HG03097 (cell line): ENCODE measurements around the gene SLC9A3.

Source experiments
- ATAC-seq: cut with Tn5 transposase; IDR thresholded peaks from one replicate; pipeline ENCODE4 v1.9.1; 2021; ENCODE audit not compliant: unreplicated experiment, low FRiP score

Gene SLC9A3

DNA sequence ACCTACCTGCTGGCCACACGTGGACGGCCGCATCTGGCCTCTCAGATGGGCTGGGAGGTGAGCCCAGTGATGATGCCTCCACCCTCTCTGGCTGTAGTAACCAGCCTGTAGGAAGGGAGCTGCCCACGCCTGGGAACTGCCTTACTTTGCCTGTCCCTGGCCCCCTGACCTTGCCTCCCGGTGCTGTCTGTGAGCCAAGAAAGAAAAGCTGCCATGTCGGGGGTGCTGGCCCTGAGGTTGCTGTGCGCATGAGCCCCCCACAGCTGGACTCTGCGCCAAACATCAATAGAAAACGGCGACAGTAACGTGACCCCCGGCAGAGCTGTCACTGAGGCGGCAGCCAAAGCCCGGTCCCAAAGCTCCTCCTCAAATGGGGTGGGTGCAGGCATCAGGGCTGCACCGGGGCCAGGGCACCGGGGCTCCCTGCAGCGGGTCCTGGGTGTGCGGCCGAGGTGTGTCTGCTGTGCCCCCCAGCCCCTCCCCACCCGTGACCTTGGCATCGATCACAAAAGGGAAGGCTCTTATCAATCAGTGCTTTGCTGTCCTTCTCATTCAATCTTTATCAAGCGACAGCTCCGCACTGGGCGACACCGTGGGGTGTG lies 15.3 kb upstream of the SLC9A3 start:
- no peak for ATAC-seq

DNA sequence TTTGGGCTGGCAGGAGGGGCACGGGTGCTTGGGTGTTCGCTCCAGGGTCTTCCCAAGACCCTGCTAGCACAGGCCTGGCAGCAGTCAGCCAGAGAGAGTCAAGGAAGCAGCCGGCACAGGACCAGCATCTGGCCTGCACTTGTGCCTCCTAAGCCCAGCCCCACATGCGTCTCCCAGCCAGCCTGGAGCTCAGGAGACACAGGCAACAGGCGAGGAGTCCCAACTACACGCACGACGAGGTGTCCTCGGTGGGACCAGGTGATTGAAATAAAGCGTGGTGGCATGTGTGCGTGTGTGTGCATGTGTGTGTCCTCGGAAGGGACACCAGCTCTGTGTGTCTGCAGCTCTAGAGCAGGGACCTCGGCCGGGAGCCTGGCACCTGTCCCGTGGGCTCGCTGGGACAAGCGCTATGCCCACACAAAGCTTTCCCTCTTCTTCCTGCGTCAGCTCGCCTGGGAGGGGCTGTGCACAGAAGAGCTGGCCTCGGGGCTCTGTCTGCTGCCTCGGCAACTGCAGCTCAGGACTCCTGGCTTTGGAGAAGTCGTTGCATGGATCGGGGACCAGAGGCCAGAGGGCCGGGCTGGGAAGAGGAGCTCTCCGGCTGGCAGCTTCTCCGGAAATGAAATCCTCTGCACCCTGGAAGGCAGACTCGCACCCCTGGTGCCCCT lies 14.7 kb upstream of the SLC9A3 start:
- ATAC-seq, result no peak

DNA sequence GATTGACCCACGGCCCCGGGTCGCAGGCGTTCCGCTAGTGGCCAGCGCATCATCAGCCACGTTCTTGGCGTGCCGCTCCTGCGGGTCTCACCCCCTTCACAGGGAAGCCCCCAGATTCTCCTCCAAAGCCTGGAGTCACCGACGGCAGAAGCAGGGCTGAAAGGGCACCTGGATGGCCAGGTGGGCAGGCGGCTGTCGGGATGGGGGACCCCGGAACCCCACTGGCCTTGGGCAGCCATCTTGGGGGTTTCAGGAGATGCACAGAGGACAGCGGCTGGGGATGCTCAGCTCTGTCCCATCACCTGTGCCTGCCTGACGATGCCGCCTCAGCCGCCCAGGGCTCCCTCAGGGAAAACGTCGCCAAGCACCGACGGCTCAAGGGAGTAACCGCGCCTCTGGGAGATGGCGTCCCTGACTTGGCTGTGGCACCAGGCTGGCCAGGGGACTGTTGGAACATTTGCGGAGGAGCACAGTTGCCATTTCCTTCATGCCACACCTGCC lies 14.1 kb upstream of the SLC9A3 start:
- no peak for ATAC-seq

DNA sequence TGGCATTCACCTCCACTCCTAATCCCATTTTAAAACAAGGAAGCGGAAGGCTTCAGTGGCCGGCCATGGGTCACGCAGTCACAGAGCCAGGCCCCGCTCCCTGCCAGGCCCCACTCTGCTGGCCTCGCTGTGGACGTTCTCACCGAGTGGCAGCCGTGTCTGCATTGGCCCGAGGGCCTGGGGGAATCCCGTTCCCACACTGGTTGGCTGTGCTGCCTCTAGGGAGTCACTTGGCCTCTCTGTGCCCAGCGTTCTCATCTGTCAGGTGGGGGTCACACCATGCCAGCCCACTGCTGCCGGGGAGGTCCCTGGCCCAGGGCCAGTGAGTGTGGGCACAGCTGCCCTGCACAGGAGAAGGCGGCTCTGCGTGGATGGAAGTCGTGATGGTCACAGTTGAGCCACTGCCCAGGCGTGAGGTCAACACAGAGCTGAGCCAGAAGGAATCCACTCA lies 13.4 kb upstream of the SLC9A3 start:
- ATAC-seq, result no peak

DNA sequence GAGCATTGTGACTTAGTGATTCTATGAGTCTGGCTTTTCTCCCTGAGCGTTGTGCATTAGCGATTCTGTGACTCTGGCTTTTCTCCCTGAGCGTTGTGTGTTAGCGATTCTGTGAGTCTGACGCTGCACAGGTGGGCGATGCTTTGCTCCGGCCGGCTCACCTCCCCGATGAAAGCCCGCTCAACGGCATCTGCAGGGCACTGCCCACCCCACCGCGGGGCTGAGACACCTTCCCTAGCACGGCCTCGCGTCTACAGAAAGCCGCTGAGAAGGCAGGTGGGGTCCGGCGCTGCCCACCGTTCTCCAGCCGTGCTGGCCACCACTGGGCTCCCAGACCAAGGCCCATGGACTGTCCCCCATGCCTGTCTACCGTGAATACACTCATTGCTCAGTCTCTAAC lies 12.8 kb upstream of the SLC9A3 start:
- ATAC-seq, result no peak

DNA sequence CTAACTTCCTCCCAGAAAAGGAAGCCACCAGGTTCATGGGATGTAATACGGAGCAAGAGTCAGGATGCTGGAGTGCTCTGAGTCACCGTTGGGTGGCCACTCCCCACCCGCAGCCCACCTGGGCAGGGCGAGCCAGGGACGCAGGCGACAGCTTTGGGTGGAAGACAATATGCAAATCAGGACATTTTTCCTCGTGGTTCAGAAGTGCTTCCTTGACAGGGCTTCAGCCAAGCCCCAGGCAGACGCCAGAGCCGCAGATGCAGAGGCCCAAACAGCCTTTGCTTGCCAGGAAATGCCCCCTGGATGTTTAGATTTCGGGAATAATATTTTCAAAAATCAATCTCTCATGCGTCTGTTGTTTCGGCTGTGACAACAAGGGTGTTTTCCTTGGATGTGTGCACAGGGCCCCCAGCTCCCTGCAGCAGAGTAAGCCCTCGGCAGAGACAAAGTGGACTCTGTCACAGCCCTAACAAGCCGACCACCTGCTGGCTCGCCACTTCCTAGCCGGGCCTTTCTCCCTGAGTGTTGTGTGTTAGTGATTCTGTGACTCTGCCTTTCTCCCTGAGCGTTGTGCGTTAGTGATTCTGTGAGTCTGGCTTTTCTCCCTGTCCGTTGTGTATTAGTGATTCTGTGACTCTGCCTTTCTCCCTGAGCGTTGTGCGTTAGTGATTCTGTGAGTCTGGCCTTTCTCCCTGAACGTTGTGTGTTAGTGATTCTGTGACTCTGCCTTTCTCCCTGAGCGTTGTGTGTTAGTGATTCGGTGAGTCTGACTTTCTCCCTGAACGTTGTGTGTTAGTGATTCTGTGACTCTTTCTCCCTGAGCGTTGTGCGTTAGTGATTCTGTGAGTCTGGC lies 11.8 kb upstream of the SLC9A3 start:
- no peak for ATAC-seq

DNA sequence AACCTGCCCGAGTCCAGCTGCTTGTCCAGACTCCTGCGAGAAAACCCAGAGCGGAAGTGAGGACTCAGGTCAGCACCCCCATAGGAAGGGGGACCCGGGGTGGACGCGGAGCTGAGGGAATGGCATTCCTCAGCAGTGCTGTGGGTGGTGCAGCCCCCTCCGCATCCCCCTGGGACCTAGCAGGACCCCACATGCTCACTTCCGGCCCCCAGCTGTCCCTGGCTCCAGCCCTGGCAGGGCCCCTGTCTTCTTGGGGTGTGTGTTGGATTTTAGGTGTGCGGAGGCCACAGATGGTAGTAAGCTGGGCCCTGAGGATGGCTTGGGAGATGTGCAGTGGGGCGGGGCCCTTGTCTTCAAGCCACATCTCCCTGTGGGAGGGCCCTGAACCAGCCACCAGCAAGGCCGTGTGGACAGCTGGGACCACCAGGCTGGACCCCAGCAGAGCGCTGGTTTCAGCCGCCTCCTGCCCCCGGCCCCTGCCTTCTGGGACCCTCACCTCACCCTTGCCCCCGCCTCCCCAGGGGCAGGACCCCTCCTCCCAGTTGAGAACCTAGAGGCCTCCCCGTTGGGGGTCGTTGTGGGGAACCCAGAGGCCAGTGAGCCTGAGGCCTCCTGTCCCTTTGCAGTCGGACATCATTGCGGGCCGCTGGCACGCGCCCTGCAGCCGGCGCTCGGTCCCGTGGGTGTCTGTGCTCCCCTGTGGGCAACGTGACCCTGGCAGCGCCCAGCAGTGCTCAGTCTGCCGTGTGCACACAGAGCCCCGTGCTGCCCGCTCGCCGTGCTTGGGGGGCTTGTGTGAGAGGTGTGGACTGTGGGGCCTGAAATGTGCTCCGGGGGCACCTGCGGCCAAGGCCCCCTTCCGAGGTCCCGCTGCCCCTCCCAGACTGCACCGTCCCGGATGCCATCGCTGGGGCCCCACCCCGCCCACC lies 10.8 kb upstream of the SLC9A3 start:
- ATAC-seq, result no peak

DNA sequence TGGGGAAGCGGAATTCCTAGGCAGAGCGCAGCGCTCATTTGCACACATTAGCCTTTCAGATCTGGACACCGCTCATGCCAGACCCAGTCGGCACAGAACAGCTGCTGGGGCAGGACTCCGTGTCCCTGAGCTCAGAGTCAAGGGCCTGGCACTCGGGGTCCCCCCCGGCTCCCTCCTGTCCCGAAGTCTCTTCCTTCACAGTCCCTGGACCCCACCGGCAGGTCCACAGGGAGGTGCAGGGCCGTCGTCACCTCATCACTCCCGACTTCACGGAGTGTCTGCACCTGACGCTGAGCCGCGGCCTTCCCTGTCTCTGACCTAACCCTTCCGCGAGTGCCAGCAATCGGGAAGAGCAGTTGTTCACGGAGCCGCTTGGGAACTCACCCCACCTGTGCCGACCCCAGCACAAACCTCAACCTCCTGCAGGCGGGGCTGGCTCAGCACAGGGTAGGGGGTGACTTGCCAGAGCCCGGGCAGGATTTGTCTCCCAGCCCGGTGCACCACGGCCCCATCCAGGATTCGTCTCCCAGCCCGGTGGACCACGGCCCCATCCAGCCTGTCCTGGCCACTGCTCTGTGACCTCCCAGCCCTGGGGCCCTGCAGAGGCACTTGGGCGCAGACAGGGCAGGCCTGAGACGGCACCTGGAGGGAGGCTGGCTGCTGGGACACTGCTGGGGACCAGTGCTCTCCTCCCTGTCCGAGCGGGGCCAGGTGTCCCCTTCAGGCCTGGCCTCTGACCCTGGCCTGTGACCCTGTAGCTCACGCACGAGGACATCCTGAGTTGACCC lies 9.9 kb upstream of the SLC9A3 start:
- ATAC-seq, result no peak

DNA sequence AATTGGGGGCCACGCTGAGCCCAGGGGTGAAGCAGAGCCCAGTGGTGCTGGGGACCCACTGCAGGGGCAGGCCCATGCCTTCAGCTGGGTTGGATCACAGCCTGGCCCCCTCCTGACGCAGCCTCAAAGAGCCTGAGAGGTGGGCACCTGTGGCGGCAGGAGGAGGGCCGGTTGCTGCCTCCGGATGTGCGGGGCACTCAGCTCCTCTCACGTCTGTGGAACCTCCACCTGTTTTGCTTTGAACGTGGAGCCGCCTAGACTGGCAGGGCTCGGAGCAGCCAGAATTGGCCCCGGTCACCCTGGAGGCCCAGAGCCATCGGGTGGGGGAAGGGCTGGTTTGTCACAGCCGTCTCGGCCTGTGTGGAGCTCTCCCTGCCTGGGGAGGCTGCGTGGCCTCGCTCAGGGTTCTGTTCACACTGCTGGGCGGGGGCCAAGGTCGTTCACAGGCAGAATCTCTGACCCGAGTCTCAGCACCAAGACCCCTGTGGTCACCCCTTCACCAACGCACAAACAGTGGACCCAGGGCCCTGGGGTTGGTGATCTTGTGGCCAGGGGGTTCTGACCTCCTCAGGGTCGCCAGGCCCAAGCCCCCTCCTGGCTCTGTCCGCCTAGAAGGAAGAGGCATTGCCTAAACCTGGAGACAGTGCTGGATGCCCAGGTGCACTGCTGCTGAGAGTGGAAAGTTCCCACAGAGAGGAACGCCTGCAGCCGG lies 9.2 kb upstream of the SLC9A3 start:
- ATAC-seq, result no peak

DNA sequence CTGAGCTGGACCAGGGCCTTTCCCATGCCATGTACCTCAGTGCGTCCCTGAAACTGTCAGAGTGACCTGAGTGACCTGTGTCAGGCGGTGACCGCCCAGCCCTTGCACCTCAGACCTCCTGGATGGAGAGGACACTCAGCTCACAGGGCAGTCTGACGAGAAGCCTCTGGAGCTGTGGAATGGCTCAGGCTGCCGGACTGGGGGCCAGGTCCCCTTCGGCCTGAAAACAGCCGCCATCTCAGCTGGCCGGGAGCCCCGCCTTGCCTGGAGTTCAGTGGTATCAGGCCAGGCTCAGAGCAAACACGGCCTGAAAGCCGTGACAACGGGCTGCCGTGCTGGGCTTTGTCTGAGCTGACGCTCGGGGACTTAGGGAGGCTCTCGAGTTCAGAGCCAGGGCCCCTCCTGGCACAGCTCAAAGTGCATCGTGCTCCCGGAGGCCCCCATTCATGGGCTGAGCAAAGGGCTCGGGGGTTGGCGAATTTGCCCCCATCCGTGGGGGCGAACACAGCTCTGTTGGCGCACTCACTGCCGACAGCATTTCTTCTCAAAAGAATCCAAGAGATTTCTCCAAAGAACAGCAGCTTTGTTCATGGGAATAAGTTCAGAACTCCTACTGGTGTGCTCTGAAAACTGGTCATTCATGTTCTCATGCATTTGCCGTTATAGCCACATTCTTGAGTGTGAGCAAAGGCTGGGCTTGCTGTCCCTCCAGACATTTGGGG lies 8.4 kb upstream of the SLC9A3 start:
- ATAC-seq, result no peak

DNA sequence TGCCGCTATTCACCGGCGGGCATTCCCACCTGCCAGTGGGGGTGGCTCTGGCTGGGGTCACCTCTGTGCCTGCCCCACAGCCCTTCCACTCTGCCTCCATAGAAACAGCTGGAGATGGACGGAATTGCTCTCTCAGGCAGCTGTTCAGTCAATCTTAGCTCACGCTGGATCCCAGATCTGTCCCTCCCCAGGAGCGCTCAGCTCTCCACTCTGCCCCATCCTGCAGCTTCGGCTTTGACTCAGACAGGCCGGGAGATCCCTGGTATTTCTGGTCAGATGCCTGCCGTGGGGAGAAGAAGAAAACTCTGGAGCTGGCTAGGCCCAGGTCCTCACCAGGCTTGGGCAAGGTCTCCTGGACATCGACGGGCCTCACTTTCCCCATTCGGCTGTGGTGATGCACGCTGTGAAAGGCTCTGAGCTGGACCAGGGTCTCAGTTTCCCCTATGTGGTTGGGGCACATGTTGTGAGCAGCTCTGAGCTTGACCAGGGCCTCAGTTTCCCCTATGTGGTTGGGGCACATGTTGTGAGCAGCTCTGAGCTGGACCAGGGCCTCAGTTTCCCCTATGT lies 7.6 kb upstream of the SLC9A3 start:
- ATAC-seq, result no peak

DNA sequence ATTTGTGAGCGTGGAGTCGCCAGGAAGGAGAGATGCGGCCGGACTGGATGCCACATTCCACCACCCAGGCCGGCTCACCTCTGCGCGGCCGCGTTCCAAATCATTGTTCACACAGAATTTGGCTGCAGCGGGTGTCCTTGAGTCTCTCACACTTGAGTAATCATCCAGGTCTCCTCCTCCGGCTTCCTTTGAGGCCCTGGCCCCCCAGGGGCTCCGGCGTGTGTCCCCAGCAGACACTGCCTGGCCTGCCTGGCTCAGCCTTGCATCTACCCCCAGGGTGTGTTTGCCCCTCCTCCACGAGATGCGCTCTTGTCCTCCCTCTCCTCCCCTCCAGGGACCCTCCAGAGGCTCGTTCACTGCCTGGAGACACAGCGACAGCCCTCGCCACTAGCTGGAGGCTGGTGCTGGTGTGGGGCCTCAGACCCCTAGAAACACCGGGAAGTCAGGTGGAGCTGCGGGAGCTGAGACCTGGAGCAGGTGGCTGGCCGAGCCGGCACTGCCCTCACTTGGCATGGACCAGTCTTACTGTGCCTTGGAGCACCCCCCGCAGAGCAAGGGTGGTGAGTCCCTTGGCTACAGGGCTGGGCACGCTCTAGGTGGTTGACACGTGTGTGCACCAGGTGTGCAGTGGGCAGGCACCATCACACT lies 7.0 kb upstream of the SLC9A3 start:
- no peak for ATAC-seq

DNA sequence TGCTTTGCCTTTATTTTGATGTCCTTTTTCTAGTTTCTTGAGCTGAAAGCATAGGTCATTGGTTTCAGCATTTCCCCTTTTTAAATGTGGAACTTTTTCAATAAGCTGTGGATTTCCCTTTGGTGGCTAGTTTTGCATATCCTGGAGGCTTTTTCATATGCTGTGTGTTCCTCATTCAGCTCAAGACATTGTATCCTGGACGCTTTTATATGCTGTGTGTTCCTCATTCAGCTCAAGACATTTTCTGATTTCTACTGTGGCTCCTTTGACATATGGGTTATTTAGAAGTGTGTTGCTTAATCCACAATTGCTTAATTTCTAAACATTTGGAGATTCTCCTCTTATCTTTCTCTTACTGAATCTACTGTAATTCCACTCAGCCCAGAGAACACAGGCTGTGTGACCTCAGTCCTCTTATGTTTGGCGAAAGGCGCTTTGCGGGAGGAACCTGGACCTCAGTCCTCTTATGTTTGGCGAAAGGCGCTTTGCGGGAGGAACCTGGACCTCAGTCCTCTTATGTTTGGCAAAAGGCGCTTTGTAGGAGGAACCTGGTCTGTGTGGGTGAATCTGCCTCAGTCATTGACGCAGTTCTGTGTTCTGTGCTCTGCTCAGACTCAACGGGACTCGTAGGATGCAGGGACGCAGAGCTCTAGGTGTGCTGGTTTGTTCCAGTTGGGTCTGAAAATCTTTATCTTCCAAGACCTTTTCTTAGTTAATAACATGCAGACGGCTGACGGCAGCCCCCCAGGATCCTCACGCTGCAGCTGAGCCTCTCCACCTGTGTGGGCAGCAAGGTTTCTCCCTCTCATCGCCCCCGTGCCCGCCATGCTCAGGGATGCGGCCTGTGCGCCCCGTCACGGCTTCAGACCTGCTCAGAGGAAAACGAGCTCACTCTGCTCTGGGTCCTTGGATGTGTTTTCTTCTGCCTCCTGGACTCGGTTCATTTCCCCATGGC lies 6.0 kb upstream of the SLC9A3 start:
- ATAC-seq, result no peak

DNA sequence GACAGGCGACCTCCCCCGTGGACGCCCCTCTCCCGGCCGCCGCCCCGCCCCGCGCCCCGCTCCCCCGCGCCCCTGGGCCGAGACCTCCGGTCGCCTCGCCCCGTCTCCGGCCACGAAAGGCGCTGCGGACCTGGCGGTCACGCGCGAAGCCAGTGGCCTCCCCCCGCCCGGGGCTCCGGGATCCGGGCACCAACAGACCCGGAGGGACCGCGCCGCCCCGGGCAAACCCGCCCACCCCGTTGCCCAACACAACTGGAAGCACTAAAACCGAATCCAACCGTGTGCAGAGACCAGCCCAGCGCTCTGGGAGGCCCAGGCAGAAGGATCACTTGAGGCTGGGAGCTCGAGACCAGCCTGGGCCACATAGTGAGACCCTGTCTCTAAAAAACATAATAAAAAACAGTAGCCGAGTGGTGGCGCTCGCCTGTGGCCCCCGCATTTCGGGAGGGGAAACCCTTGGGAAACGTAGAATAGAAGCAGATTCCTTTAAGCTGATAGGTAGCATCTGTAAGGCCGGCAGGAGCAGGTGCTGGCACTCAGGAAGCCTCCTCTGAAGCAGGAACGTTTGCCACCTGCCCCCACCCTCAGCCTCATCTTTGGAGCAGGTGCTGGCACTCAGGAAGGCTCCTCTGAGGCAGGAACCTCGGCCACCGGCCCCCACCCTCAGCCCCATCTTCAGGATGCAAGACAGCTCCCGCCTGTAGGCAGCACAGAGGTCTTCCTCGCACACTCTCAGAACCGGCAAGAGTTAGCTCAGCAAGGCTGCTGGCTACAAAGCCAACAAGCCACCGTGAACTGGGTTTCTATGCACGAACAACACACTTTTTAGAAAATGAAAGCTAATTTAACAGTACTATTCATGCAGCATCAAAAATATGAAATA lies 4.6 kb upstream of the SLC9A3 start:
- no peak for ATAC-seq
